ENCODE data around the gene SNAPC4.

- TF ChIP-seq CTCF (conservative IDR thresholded peaks at IDR 0.05; ENCODE audit: low read depth, low read length) (no peak), EZH2 (IDR thresholded peaks at IDR 0.05; ENCODE audit: borderline replicate concordance, low read depth, low read length, poor library complexity, severe bottlenecking) (no peak)
Measured at GRCh38 chr9:136357202-136357725, 42.7 kb downstream of the SNAPC4 start.

Data from A673 (cell line).